Measurements from ENCODE around the gene DYNLRB1. TPM values are rescaled to one million over a fixed set of nuclear protein-coding genes. Genes with fewer than 3 reads are reported as not detected.

Gene DYNLRB1
- total and polyA plus RNA-seq, 9 of the 15 experiments (the other 6 are each of a cell fraction or from before 2014, with no cell fraction given), result 48.7 to 358 (median 121) TPM

DNA sequence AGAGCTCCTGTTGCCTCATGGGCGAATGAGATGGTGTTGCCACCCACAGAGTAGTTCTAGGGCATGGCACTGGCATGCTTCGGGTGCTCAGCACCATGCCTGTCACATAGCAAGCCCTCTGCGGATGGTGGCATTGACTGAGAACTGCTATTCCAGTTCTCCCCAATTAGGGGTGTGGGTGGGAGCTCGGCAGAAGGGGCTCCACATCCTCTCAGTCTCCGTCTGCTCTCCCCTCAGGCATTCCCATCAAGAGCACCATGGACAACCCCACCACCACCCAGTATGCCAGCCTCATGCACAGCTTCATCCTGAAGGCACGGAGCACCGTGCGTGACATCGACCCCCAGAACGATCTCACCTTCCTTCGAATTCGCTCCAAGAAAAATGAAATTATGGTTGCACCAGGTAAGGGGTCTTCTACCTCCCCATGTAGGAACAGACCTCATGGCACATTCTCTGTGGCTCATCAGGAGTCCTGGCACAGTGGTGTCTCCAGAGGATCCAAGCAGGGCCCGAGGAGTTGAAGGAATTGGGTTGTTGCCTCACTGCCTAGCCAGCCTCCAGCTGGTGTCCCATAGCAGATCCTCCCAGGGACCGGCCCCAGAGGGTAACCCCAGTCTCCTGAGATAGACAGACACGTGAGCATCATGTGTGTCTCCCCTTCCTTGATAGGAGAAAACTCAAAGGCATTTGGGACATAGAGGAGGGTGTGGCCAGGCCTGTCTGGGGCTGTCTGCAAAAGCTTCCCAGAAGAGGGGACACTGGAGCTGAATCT is 18.4 kb downstream of the DYNLRB1 start (continued):
- TF ChIP-seq, protein P1, sequence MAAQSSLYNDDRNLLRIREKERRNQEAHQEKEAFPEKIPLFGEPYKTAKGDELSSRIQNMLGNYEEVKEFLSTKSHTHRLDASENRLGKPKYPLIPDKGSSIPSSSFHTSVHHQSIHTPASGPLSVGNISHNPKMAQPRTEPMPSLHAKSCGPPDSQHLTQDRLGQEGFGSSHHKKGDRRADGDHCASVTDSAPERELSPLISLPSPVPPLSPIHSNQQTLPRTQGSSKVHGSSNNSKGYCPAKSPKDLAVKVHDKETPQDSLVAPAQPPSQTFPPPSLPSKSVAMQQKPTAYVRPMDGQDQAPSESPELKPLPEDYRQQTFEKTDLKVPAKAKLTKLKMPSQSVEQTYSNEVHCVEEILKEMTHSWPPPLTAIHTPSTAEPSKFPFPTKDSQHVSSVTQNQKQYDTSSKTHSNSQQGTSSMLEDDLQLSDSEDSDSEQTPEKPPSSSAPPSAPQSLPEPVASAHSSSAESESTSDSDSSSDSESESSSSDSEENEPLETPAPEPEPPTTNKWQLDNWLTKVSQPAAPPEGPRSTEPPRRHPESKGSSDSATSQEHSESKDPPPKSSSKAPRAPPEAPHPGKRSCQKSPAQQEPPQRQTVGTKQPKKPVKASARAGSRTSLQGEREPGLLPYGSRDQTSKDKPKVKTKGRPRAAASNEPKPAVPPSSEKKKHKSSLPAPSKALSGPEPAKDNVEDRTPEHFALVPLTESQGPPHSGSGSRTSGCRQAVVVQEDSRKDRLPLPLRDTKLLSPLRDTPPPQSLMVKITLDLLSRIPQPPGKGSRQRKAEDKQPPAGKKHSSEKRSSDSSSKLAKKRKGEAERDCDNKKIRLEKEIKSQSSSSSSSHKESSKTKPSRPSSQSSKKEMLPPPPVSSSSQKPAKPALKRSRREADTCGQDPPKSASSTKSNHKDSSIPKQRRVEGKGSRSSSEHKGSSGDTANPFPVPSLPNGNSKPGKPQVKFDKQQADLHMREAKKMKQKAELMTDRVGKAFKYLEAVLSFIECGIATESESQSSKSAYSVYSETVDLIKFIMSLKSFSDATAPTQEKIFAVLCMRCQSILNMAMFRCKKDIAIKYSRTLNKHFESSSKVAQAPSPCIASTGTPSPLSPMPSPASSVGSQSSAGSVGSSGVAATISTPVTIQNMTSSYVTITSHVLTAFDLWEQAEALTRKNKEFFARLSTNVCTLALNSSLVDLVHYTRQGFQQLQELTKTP (IDR thresholded peaks at IDR 0.05; ENCODE audit: low read depth in 1 of 2, partially characterized antibody in 2 of 2), result no peak
- TF ChIP-seq, protein P2, sequence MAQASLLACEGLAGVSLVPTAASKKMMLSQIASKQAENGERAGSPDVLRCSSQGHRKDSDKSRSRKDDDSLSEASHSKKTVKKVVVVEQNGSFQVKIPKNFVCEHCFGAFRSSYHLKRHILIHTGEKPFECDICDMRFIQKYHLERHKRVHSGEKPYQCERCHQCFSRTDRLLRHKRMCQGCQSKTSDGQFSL (CRISPR knock-in tag; IDR thresholded peaks at IDR 0.05), result no peak
- TF ChIP-seq, protein P2 (tag; IDR thresholded peaks at IDR 0.05), result no peak
- TF ChIP-seq, protein P3, sequence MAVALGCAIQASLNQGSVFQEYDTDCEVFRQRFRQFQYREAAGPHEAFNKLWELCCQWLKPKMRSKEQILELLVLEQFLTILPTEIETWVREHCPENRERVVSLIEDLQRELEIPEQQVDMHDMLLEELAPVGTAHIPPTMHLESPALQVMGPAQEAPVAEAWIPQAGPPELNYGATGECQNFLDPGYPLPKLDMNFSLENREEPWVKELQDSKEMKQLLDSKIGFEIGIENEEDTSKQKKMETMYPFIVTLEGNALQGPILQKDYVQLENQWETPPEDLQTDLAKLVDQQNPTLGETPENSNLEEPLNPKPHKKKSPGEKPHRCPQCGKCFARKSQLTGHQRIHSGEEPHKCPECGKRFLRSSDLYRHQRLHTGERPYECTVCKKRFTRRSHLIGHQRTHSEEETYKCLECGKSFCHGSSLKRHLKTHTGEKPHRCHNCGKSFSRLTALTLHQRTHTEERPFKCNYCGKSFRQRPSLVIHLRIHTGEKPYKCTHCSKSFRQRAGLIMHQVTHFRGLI (CRISPR knock-in tag; IDR thresholded peaks at IDR 0.05), result no peak
- no peak for TF ChIP-seq XRCC5 (IDR thresholded peaks at IDR 0.05; ENCODE audit: low read depth, low read length)
- TF ChIP-seq ZNF143 (CRISPR knock-in tag; IDR thresholded peaks at IDR 0.05), result no peak
- no peak for TF ChIP-seq KHSRP (IDR thresholded peaks at IDR 0.05)
- no peak for TF ChIP-seq RBM25 (IDR thresholded peaks at IDR 0.05; ENCODE audit: low read depth, low read length, severe bottlenecking)
- no peak for TF ChIP-seq KLF1 (tag; IDR thresholded peaks at IDR 0.05)
- TF ChIP-seq ZNF57 (CRISPR knock-in tag; IDR thresholded peaks at IDR 0.05), result no peak
- TF ChIP-seq, protein P4, sequence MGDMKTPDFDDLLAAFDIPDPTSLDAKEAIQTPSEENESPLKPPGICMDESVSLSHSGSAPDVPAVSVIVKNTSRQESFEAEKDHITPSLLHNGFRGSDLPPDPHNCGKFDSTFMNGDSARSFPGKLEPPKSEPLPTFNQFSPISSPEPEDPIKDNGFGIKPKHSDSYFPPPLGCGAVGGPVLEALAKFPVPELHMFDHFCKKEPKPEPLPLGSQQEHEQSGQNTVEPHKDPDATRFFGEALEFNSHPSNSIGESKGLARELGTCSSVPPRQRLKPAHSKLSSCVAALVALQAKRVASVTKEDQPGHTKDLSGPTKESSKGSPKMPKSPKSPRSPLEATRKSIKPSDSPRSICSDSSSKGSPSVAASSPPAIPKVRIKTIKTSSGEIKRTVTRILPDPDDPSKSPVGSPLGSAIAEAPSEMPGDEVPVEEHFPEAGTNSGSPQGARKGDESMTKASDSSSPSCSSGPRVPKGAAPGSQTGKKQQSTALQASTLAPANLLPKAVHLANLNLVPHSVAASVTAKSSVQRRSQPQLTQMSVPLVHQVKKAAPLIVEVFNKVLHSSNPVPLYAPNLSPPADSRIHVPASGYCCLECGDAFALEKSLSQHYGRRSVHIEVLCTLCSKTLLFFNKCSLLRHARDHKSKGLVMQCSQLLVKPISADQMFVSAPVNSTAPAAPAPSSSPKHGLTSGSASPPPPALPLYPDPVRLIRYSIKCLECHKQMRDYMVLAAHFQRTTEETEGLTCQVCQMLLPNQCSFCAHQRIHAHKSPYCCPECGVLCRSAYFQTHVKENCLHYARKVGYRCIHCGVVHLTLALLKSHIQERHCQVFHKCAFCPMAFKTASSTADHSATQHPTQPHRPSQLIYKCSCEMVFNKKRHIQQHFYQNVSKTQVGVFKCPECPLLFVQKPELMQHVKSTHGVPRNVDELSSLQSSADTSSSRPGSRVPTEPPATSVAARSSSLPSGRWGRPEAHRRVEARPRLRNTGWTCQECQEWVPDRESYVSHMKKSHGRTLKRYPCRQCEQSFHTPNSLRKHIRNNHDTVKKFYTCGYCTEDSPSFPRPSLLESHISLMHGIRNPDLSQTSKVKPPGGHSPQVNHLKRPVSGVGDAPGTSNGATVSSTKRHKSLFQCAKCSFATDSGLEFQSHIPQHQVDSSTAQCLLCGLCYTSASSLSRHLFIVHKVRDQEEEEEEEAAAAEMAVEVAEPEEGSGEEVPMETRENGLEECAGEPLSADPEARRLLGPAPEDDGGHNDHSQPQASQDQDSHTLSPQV (IDR thresholded peaks at IDR 0.05), result no peak
- no peak for TF ChIP-seq L3MBTL2 (IDR thresholded peaks at IDR 0.05)
- no peak for TF ChIP-seq HEY1 (CRISPR knock-in tag; IDR thresholded peaks at IDR 0.05; ENCODE audit: borderline replicate concordance)

Measured in K562 (cell line).